GM10248 (cell line): ENCODE data around the gene AKAP7.

Source experiments
- CTCF ChIA-PET: fragments of 300-600 bp; sonication (Branson Sonifier 250); formaldehyde crosslinking; extraction: SDS; loops from one replicate; lab custom pipeline; 2021; ENCODE audit warnings: antibody characterized with exemption; lab: Yijun Ruan, JAX
- POLR2A ChIA-PET: fragments of 350-650 bp; sonication (Branson Sonifier 250); formaldehyde crosslinking; extraction: SDS; loops from one replicate; lab custom pipeline; 2020; ENCODE audit warnings: antibody characterized with exemption; lab: Yijun Ruan, JAX
- DNase-seq: peaks from one replicate; pipeline ENCODE4 v3.0.0; 2012; ENCODE audit errors: extremely low spot score
- CTCF ChIP-seq: IDR thresholded peaks from 2 replicates; pipeline ENCODE4 v1.5.1; 2012; ENCODE audit warnings: mild to moderate bottlenecking, low read depth; ENCODE audit errors: extremely low read depth, missing control alignments, control extremely low read depth

The AKAP7 gene

GRCh38 chr6:131269565-131270391 is 134.5 kb downstream of the AKAP7 start:
- CTCF ChIA-PET: no interaction called here
- TF ChIP-seq CTCF: no peak
- POLR2A ChIA-PET: no interaction called here
- DNase-seq: no peak

- no peak for TF ChIP-seq CTCF
- CTCF ChIA-PET: no interaction called here
- no peak for DNase-seq
- POLR2A ChIA-PET: no interaction called here
Observed at GRCh38 chr6:131270534-131270933, 135.3 kb downstream of the AKAP7 start.

GRCh38 chr6:131275273-131275672 is 140.0 kb downstream of the AKAP7 start:
- no peak for DNase-seq
- ChIA-PET CTCF (no interaction called here), POLR2A (no interaction called here)
- no peak for TF ChIP-seq CTCF

- CTCF ChIA-PET: no interaction called here
- DNase-seq: no peak
- POLR2A ChIA-PET: no interaction called here
- TF ChIP-seq CTCF: no peak
Observed at GRCh38 chr6:131277591-131277990, 142.3 kb downstream of the AKAP7 start.

GRCh38 chr6:131281471-131282270 is 146.4 kb downstream of the AKAP7 start:
- POLR2A ChIA-PET: no interaction called here
- DNase-seq: no peak
- CTCF ChIA-PET: interaction anchor here (1.3 kb wide), 1 partner anchor 36 kb away, joined by 3 read pairs; no protein-coding TSS in a partner anchor
- TF ChIP-seq CTCF: no peak

- ChIA-PET POLR2A (no interaction called here), CTCF (interaction anchor here (1.0 to 1.6 kb wide), 3 partner anchors 10 to 37 kb away, joined by 3 to 4 read pairs (median 3); no protein-coding TSS in a partner anchor)
- TF ChIP-seq CTCF: no peak
- no peak for DNase-seq
Observed at GRCh38 chr6:131282365-131282764, 147.1 kb downstream of the AKAP7 start.
